RWPE1 (cell line): ENCODE results near the gene HSPA12A.

Source experiments
- CTCF ChIA-PET: fragments of 350-600 bp; sonication (Branson Sonifier 250); formaldehyde crosslinking; extraction: SDS; loops from one replicate; lab custom pipeline; 2021; lab: Yijun Ruan, JAX
- POLR2A ChIA-PET: fragments of 400-600 bp; formaldehyde crosslinking; extraction: SDS; loops from one replicate; lab custom pipeline; 2020; ENCODE audit warnings: antibody characterized with exemption; ENCODE audit not compliant: low non-redundant PET; lab: Yijun Ruan, JAX
- DNase-seq: peaks from one replicate; pipeline ENCODE4 v3.0.0; 2012; ENCODE audit warnings: low spot score
- H3K27ac ChIP-seq: fragments of 450-650 bp; 2 replicates; pipeline ENCODE4 v1.5.1; 2017
- TF ChIP-seq, protein P1 (sequence below): fragments of 450-650 bp; conservative IDR thresholded peaks from 2 replicates; pipeline ENCODE4 v1.5.1; 2017; ENCODE audit warnings: low read depth, mild to moderate bottlenecking

HSPA12A gene

GRCh38 chr10:116766837-116767634 lies 24.7 kb upstream of the HSPA12A start:
- TF ChIP-seq, protein P1, sequence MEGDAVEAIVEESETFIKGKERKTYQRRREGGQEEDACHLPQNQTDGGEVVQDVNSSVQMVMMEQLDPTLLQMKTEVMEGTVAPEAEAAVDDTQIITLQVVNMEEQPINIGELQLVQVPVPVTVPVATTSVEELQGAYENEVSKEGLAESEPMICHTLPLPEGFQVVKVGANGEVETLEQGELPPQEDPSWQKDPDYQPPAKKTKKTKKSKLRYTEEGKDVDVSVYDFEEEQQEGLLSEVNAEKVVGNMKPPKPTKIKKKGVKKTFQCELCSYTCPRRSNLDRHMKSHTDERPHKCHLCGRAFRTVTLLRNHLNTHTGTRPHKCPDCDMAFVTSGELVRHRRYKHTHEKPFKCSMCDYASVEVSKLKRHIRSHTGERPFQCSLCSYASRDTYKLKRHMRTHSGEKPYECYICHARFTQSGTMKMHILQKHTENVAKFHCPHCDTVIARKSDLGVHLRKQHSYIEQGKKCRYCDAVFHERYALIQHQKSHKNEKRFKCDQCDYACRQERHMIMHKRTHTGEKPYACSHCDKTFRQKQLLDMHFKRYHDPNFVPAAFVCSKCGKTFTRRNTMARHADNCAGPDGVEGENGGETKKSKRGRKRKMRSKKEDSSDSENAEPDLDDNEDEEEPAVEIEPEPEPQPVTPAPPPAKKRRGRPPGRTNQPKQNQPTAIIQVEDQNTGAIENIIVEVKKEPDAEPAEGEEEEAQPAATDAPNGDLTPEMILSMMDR = no peak
- DNase-seq = peak; percentile 57
- POLR2A ChIA-PET = interaction anchor here (0.6 kb wide), 1 partner anchor 257 kb away, joined by 3 read pairs; no protein-coding TSS in a partner anchor
- H3K27ac ChIP-seq = peak overlapping the region; percentile 82
- CTCF ChIA-PET = interaction anchor here (0.6 to 1.2 kb wide), 2 partner anchors 70 to 128 kb away, joined by 4 to 5 read pairs; no protein-coding TSS in a partner anchor

GRCh38 chr10:116766241-116766827 lies 24.0 kb upstream of the HSPA12A start:
- DNase-seq = no peak
- TF ChIP-seq, protein P1 = no peak
- ChIA-PET CTCF (interaction anchor here (0.6 to 1.2 kb wide), 2 partner anchors 13 to 70 kb away, joined by 3 to 5 read pairs; no protein-coding TSS in a partner anchor), POLR2A (interaction anchor here (0.6 kb wide), 1 partner anchor 256 kb away, joined by 3 read pairs; no protein-coding TSS in a partner anchor)
- peak overlapping the region; percentile 82 for H3K27ac ChIP-seq

DNA sequence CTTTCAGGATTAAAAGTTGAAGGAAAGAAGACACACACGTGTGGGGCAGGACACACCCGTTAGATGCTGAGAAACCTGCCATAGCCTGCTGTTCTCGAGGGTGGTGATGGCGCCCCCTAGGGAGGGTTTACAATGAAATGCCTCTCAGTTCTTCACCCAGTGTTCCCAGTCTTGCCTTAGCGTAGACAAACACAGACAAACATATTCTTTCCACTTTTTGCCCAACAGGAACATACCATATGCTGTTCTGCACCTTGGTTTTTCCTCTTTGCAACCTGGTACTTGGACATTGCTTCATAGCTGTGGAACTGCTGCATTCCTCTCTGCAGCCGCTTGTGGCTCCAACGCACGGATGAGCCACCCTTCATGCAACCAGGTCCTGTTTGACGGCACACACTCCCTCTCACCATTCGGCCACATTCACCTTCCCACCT lies 23.3 kb upstream of the HSPA12A start:
- ChIA-PET POLR2A (no interaction called here), CTCF (interaction anchor here (0.6 to 1.2 kb wide), 2 partner anchors 12 to 69 kb away, joined by 3 to 5 read pairs; no protein-coding TSS in a partner anchor)
- TF ChIP-seq, protein P1 = no peak
- peak overlapping the region; percentile 82 for H3K27ac ChIP-seq
- no peak for DNase-seq

DNA sequence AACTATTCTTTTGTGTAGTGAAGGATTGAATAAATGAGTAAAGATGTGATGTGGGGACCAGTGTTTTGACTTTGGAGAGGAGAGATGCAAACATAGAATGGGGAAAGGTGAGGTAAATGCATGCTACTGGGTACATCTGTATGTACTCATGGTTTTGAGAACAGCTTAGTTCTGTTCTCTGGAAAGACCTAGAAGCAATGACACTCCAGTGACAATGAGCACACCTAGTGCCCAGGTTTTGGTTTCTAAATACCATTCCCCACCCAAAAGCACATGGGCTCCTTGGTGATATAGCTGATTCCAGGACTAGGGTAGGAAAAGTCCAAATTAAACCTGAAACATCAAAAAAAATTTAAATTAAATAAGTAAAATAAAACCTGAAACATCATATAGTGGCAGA lies 22.6 kb upstream of the HSPA12A start:
- TF ChIP-seq, protein P1 = no peak
- DNase-seq = no peak
- H3K27ac ChIP-seq = no peak overlapping the region
- POLR2A ChIA-PET = no interaction called here
- CTCF ChIA-PET = no interaction called here

GRCh38 chr10:116763440-116763839 lies 21.1 kb upstream of the HSPA12A start:
- ChIA-PET CTCF (no interaction called here), POLR2A (no interaction called here)
- DNase-seq = no peak
- TF ChIP-seq, protein P1 = no peak
- H3K27ac ChIP-seq = no peak overlapping the region

DNA sequence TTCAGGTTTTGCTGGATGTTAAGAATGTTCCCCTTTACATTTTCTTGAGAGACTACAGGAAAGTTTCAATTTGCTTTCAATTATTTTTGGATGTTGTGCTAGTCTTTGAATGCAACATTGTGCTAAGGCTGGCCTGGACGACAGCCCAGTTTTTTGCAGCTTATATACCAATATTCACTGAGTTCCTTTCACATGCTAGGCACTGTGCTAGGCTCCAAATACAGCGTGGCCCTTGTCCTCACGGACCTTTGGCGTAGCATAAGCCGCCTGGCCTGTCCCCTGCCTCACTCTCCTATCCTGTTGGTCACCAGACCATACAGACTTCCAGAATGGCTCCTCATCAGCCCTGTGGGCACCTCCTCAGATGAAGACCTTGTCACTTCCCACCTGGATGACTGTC lies 19.5 kb upstream of the HSPA12A start:
- H3K27ac ChIP-seq = no peak overlapping the region
- no peak for DNase-seq
- CTCF ChIA-PET = interaction anchor here (0.6 to 0.7 kb wide), 2 partner anchors 11 to 27 kb away, joined by 3 read pairs; no protein-coding TSS in a partner anchor
- TF ChIP-seq, protein P1 = no peak
- POLR2A ChIA-PET = no interaction called here
